Heart left ventricle (tissue), 13 donors: ENCODE measurements around the gene ZNF799.

ENCODE experiments used
- CTCF ChIP-seq, 12 donors: fragments of 200-600 bp; sonication (generic) in 4 of 12; IDR thresholded peaks; one replicate each; pipeline versions ENCODE4 v1.5.0 to v1.8.0; 2018 to 2022; ENCODE audit warnings: antibody characterized with exemption in 12 of 12, mild to moderate bottlenecking in 5 of 12
- POLR2A ChIP-seq, 2 donors: fragments of 450-650 bp; IDR thresholded peaks; one replicate each; pipeline ENCODE4 v1.6.1; 2017; ENCODE audit warnings: antibody characterized with exemption in 2 of 2, mild to moderate bottlenecking in 2 of 2, moderate library complexity in 2 of 2
- donor health status: ischemic (EF 13 %, LVEDD 7.1; RV severe dilation, severe dysfunction).
- donor health status: DM: no; HTN: yes; CAD: no.
- donor health status: DM: no; HTN: no; CAD: no.
- donor health status: ischemic (EF 25% LVEDD 6.9; RV normal size, moderate dysfunction).
- donor health status: ischemic (EF 25% LVEDD 5.7; RV mildly dilated, moderate dysfunction).
- donor health status: ischemic (EF 35%, LVEDD 5.7; RV mildly dilated, moderate dysfunction).
- donor health status: nonischemic (EF 11% LVEDD 7.7; RV severe dilation, severe dysfunction).
- donor health status: DM: yes; HTN: yes; CAD: no.
- donor health status: PGD.
- donor health status: ischemic (EF 29% LVEDD 5.4; RV normal size, mild dysfunction).
- donor health status: nonischemic (EF 23%, LVEDD 6.1; RV moderate dilation, normal function).

GRCh38 chr19:12425888-12426274 lies 24.8 kb upstream of the ZNF799 start:
- TF ChIP-seq CTCF (IDR thresholded peaks at IDR 0.05) (no peak), POLR2A (IDR thresholded peaks at IDR 0.05) (no peak)
